Stimulated activated effector memory CD8-positive, alpha-beta T cell treated with anti-CD3 and anti-CD28 coated beads, Interleukin-12 subunit alpha, Interleukin-12 subunit beta, amount 100 ng/mL, for 72 hours (primary cell): ENCODE results near the gene TCERG1.

Experiments used
- ATAC-seq: fragments of 150-1000 bp; cut with Tn5 transposase; 2 replicates; pipeline ENCODE4 v1.10.0; 2021
- DNase-seq, 2 donors: peaks; one replicate each; pipeline ENCODE4 v3.0.0; 2021 to 2022; ENCODE audit warnings: low spot score in 2 of 2
- H3K27ac Mint-ChIP-seq: one replicate; pipeline ENCODE4 v1.8.0; 2022; ENCODE audit warnings: mild to moderate bottlenecking, mixed read lengths
- H3K36me3 Mint-ChIP-seq: one replicate; pipeline ENCODE4 v1.8.0; 2022; ENCODE audit warnings: mild to moderate bottlenecking, mixed read lengths
- H3K4me1 Mint-ChIP-seq: one replicate; pipeline ENCODE4 v1.8.0; 2022; ENCODE audit warnings: mixed read lengths
- H3K4me3 Mint-ChIP-seq: one replicate; pipeline ENCODE4 v1.8.0; 2022; ENCODE audit warnings: mild to moderate bottlenecking, mixed read lengths
- H3K9me3 Mint-ChIP-seq: one replicate; pipeline ENCODE4 v1.8.0; 2022; ENCODE audit warnings: mixed read lengths

Gene TCERG1

GRCh38 chr5:146482775-146483174, 35.6 kb downstream of the TCERG1 start:
- no peaks in the 10 kb centered on the region for H3K9me3 Mint-ChIP-seq
- DNase-seq, result no peak
- no peaks in the 10 kb centered on the region for H3K4me1 Mint-ChIP-seq
- H3K36me3 Mint-ChIP-seq, result peaks cover 98% of the 10 kb centered on the region
- ATAC-seq, result no peak
- H3K27ac Mint-ChIP-seq, result no peak overlapping the region
- H3K4me3 Mint-ChIP-seq, result no peak overlapping the region

DNA sequence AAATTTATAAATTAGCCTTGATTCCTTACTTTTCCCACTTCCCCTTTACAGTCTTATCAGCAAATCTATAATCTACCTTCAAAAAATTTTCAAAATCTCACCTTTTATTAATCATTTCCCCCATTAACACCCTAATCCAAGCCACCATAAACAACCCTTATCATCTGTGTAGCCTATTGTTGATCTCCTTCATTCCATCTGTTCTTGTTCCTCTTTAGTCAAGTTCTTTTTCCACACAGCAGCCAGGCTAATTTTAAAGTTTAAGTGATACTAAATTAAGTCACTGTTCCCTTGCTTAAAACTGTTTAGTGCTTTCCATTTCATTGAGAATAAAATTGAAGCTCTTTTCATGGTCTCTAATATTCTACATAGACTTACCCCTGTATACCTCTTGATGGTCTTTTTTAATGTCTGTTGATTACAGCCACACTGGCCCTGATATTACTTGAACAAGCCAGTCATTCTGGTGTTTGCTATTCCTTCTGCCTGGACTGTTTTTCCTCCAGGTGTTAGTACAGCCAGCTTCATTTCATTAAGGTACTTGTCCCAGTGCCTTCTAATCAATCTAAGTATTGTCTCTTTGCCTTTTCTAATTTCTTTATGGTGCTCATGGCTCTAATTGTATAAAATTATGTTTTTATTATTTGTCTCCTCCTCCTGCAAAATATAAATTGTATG, 37.7 kb downstream of the TCERG1 start:
- Mint-ChIP-seq H3K4me3 (no peak overlapping the region), H3K9me3 (no peaks in the 10 kb centered on the region), H3K27ac (no peak overlapping the region), H3K4me1 (no peaks in the 10 kb centered on the region), H3K36me3 (peaks cover 94% of the 10 kb centered on the region)
- DNase-seq (no peak), ATAC-seq (no peak)

- ATAC-seq, result no peak
- Mint-ChIP-seq H3K9me3 (no peaks in the 10 kb centered on the region), H3K4me3 (no peak overlapping the region), H3K36me3 (peaks cover 93% of the 10 kb centered on the region), H3K4me1 (no peaks in the 10 kb centered on the region), H3K27ac (no peak overlapping the region)
- DNase-seq, result no peak
These were observed 43.1 kb downstream of the TCERG1 start for GRCh38 chr5:146490089-146490843.

GRCh38 chr5:146494656-146495055, 47.5 kb downstream of the TCERG1 start:
- DNase-seq (no peak), ATAC-seq (no peak)
- peaks cover 96% of the 10 kb centered on the region for H3K36me3 Mint-ChIP-seq
- H3K27ac Mint-ChIP-seq, result no peak overlapping the region
- no peaks in the 10 kb centered on the region for H3K9me3 Mint-ChIP-seq
- H3K4me1 Mint-ChIP-seq, result no peaks in the 10 kb centered on the region
- H3K4me3 Mint-ChIP-seq, result no peak overlapping the region

- Mint-ChIP-seq H3K4me1 (no peaks in the 10 kb centered on the region), H3K27ac (no peak overlapping the region), H3K36me3 (peaks cover 92% of the 10 kb centered on the region), H3K9me3 (no peaks in the 10 kb centered on the region), H3K4me3 (no peak overlapping the region)
- no peak for ATAC-seq
- no peak for DNase-seq
These were observed 52.5 kb downstream of the TCERG1 start for GRCh38 chr5:146499680-146500079.

GRCh38 chr5:146507428-146507827, 60.3 kb downstream of the TCERG1 start:
- H3K27ac Mint-ChIP-seq, result no peak overlapping the region
- ATAC-seq (no peak), DNase-seq (no peak)
- H3K9me3 Mint-ChIP-seq, result no peaks in the 10 kb centered on the region
- H3K36me3 Mint-ChIP-seq, result peaks cover 95% of the 10 kb centered on the region
- H3K4me3 Mint-ChIP-seq, result no peak overlapping the region
- no peaks in the 10 kb centered on the region for H3K4me1 Mint-ChIP-seq

- Mint-ChIP-seq H3K4me1 (no peaks in the 10 kb centered on the region), H3K27ac (no peak overlapping the region), H3K9me3 (no peaks in the 10 kb centered on the region), H3K36me3 (peaks cover 73% of the 10 kb centered on the region), H3K4me3 (no peak overlapping the region)
- no peak for ATAC-seq
- no peak for DNase-seq
These were observed 63.5 kb downstream of the TCERG1 start for GRCh38 chr5:146510559-146511125.

GRCh38 chr5:146513462-146513861, 66.3 kb downstream of the TCERG1 start:
- Mint-ChIP-seq H3K9me3 (no peaks in the 10 kb centered on the region), H3K4me3 (no peak overlapping the region), H3K4me1 (no peaks in the 10 kb centered on the region), H3K36me3 (peaks cover 45% of the 10 kb centered on the region), H3K27ac (peak overlapping the region; percentile 35)
- no peak for ATAC-seq
- DNase-seq, result no peak

GRCh38 chr5:146514575-146514974, 67.4 kb downstream of the TCERG1 start:
- H3K4me1 Mint-ChIP-seq, result peaks cover 4% of the 10 kb centered on the region
- no peak for DNase-seq
- no peak overlapping the region for H3K27ac Mint-ChIP-seq
- ATAC-seq, result no peak
- H3K36me3 Mint-ChIP-seq, result peaks cover 34% of the 10 kb centered on the region
- H3K4me3 Mint-ChIP-seq, result no peak overlapping the region
- H3K9me3 Mint-ChIP-seq, result no peaks in the 10 kb centered on the region

DNA sequence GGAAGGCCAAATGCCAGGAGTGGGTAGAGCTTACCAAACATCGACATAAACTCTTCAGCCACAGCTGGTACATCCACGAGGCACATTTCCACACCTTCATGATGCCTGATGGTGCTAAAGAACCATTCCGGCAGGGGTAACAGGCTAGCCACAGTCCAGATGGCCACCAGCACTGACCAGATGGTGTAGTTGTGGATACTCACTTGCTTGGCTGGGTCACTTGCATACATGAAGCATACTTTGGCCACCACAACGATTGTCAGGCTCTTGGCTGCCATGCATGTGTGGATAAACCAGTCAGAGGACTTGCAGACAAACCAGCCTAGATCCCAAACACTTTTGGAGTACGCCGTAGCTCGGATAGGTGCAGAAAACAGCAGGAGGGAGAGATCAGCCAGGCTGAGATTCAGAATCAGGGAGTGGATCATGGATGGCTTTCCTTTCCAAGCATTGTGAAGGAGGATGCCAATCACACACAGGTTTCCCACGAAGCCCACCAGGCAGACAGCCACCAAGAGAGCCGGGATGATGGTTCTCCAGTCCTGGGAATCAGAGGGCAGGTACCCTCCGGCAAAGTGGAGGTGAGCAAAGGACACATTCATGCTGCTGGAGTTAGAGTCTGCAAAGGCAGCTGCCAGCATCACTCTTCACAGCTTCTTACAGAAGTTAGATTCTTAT, 68.5 kb downstream of the TCERG1 start:
- ATAC-seq (no peak), DNase-seq (no peak)
- Mint-ChIP-seq H3K36me3 (peaks cover 23% of the 10 kb centered on the region), H3K4me3 (no peak overlapping the region), H3K9me3 (no peaks in the 10 kb centered on the region), H3K4me1 (peaks cover 7% of the 10 kb centered on the region), H3K27ac (no peak overlapping the region)

- DNase-seq, result no peak
- Mint-ChIP-seq H3K4me1 (peaks cover 7% of the 10 kb centered on the region), H3K36me3 (peaks cover 18% of the 10 kb centered on the region), H3K9me3 (no peaks in the 10 kb centered on the region), H3K4me3 (no peak within 1 kb of the TSS), H3K27ac (no peak within 1 kb of the TSS)
- no peak for ATAC-seq
These were observed 69.0 kb downstream of the TCERG1 start, which contains the start of gene GPR151 for GRCh38 chr5:146516151-146516475. GPR151 (minus strand) TSS chr5:146516190; CDS start chr5:146516113, 77 bp downstream.

DNA sequence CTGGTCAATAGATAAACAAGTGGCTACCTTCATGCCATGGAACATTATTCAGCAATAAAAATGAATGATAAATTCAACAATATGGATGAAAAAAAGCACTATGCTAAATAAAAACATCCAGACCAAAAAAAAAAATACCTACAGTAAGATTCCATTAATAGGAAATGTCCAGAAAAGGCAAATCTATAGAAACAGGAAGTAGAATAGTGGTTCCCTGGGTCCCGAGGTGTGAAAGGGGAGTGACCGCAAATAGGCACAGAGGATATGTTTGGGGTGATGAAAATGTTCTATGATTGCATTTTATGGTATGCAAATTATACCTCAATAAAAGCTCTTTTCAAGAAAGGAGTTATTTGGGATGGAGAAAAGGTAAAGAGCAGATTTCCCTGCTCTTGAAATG, 72.4 kb downstream of the TCERG1 start:
- Mint-ChIP-seq H3K9me3 (no peaks in the 10 kb centered on the region), H3K36me3 (no peaks in the 10 kb centered on the region), H3K27ac (no peak overlapping the region), H3K4me1 (peaks cover 7% of the 10 kb centered on the region), H3K4me3 (no peak overlapping the region)
- ATAC-seq (no peak), DNase-seq (no peak)

DNA sequence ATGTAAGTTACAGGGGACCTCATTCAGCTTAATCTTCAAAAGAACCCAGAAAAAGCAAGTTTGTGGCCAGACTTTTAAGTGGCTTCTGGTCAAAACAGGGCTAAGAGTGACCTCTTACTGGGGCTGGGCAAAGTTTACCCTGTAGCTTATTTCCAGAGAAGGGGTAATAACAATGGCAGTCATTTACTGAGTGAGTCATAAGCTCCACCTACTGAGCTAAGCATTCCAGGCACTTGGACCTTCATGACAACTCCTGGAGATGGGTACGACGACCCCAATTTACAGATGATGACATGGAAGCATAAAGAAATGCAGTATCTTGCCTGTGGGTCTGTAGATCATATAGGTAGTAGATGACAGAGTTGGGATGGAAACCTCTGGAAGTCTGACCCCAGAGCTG, 73.6 kb downstream of the TCERG1 start:
- Mint-ChIP-seq H3K36me3 (no peaks in the 10 kb centered on the region), H3K4me3 (no peak overlapping the region), H3K9me3 (no peaks in the 10 kb centered on the region), H3K4me1 (peaks cover 7% of the 10 kb centered on the region), H3K27ac (no peak overlapping the region)
- DNase-seq, result no peak
- ATAC-seq, result no peak

- ATAC-seq (peak; percentile 16), DNase-seq (no peak)
- Mint-ChIP-seq H3K4me3 (no peak overlapping the region), H3K4me1 (peaks cover 7% of the 10 kb centered on the region), H3K27ac (no peak overlapping the region), H3K9me3 (no peaks in the 10 kb centered on the region), H3K36me3 (no peaks in the 10 kb centered on the region)
These were observed 74.4 kb downstream of the TCERG1 start for GRCh38 chr5:146521403-146522106.

DNA sequence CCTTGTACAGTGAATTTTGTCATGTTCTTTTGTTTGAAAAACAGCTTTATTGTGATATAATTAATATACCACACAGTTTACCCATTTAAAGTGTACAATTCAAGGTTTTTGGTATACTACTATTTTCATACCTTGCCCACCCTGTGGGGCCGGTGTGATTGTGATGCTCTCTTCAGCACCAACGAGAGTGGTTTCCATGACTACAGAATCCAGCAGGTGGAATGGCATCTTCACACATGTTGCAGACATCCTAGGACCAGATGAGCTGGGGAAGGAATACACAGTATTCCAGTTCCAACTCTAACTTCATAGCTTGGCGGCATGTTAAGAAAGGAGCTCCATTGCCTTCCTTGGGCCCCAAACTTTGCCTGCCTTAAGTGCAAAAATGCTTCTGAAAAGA, 76.6 kb downstream of the TCERG1 start:
- Mint-ChIP-seq H3K9me3 (no peaks in the 10 kb centered on the region), H3K36me3 (no peaks in the 10 kb centered on the region), H3K4me1 (peaks cover 7% of the 10 kb centered on the region), H3K4me3 (no peak overlapping the region), H3K27ac (no peak overlapping the region)
- no peak for DNase-seq
- no peak for ATAC-seq
